Right ventricle myocardium inferior (tissue), 1 donor: ENCODE measurements around the gene TMC2. TPM values are rescaled to one million over a fixed set of nuclear protein-coding genes. Genes with fewer than 3 reads are reported as not detected.

Source experiments
- ATAC-seq: fragments of 200-7000 bp; cut with Tn5 transposase; one replicate; pipeline ENCODE4 v1.9.1; 2020; ENCODE audit warnings: mild to moderate bottlenecking, moderate library complexity
- DNase-seq: peaks from one replicate; pipeline ENCODE4 v3.0.0; 2021; ENCODE audit errors: missing footprints
- intact Hi-C: fragments of 100-400 bp; cut with DNase I; formaldehyde crosslinking; loops from one replicate; pipeline ENCODE4 v1.11.0; 2022
- total RNA-seq: library from RNA; stranded (reverse); fragmentation: NEBNext Ultra II Directional; extraction: Animal tissue kit (Norgen Biotek cat#: 25700); gene quantifications from one replicate; pipeline ENCODE4 v1.2.1, GENCODE V29; 2021
- donor health status: DM: no; HTN: yes; CAD: no; lungs with severe emphysema.

TMC2 gene
- total RNA-seq, 1 donor from 2014 or later: 0.08 TPM

GRCh38 chr20:2651772-2652723 lies 115.7 kb downstream of the TMC2 start, which contains the start of gene NOP56:
NOP56 (plus strand) TSS chr20:2652632; CDS start chr20:2652661, 29 bp downstream.
- intact Hi-C loops: loop anchor here (1.0 to 5.0 kb wide), 3 partner anchors 12 to 181 kb away; partner anchors contain the start of gene IDH3B
- ATAC-seq: peak; percentile 99

GRCh38 chr20:2652724-2653555 lies 116.6 kb downstream of the TMC2 start:
- DNase-seq: peak; percentile 73
- peak; percentile 71 for ATAC-seq
- intact Hi-C loops: loop anchor here (1.0 to 5.0 kb wide), 3 partner anchors 11 to 182 kb away; partner anchors contain the start of gene IDH3B

More at GRCh38 chr20:2651772-2652723, 115.7 kb downstream of the TMC2 start, which contains the start of gene NOP56:
- peak; percentile 94 for DNase-seq

GRCh38 chr20:2653556-2654383 lies 117.4 kb downstream of the TMC2 start:
- no peak for DNase-seq
- intact Hi-C loops: loop anchor here (5.0 kb wide), 1 partner anchor 131 kb away; no protein-coding TSS in a partner anchor
- ATAC-seq: no peak

- intact Hi-C loops: loop anchor here (5.0 kb wide), 1 partner anchor 132 kb away; no protein-coding TSS in a partner anchor
- no peak for ATAC-seq
- DNase-seq: no peak
These were observed 118.0 kb downstream of the TMC2 start for GRCh38 chr20:2654384-2654822.

- intact Hi-C loops: loop anchor here (5.0 kb wide), 1 partner anchor 133 kb away; no protein-coding TSS in a partner anchor
- DNase-seq: no peak
- ATAC-seq: no peak
These were observed 118.5 kb downstream of the TMC2 start for GRCh38 chr20:2654831-2655230.

- DNase-seq (no peak), ATAC-seq (no peak)
- intact Hi-C loops: no loop called here
These were observed 119.2 kb downstream of the TMC2 start for GRCh38 chr20:2655331-2656116.

GRCh38 chr20:2656471-2657117 lies 120.2 kb downstream of the TMC2 start:
- DNase-seq (no peak), ATAC-seq (no peak)
- intact Hi-C loops: no loop called here

- ATAC-seq (no peak), DNase-seq (no peak)
- intact Hi-C loops: no loop called here
These were observed 120.9 kb downstream of the TMC2 start for GRCh38 chr20:2657241-2657640.

GRCh38 chr20:2657674-2658073 lies 121.3 kb downstream of the TMC2 start:
- no peak for ATAC-seq
- intact Hi-C loops: no loop called here

GRCh38 chr20:2658414-2659354 lies 122.3 kb downstream of the TMC2 start:
- intact Hi-C loops: no loop called here
- DNase-seq (no peak), ATAC-seq (no peak)

More at GRCh38 chr20:2657674-2658073, 121.3 kb downstream of the TMC2 start:
- DNase-seq: no peak

- no peak for DNase-seq
- intact Hi-C loops: no loop called here
- ATAC-seq: no peak
These were observed 123.2 kb downstream of the TMC2 start for GRCh38 chr20:2659547-2659946.

- no peak for DNase-seq
- peak; percentile 6 for ATAC-seq
- intact Hi-C loops: no loop called here
These were observed 127.1 kb downstream of the TMC2 start for GRCh38 chr20:2663364-2663886.

GRCh38 chr20:2663887-2664719 lies 127.7 kb downstream of the TMC2 start, which contains the start of gene IDH3B:
IDH3B (minus strand) TSS chr20:2664216; CDS start chr20:2664188, 28 bp downstream.
- ATAC-seq (peak; percentile 97), DNase-seq (peak; percentile 96)
- intact Hi-C loops: loop anchor here (1.0 kb wide), 1 partner anchor 12 kb away; the partner anchor contains the start of gene NOP56

- ATAC-seq: no peak
- intact Hi-C loops: no loop called here
These were observed 135.6 kb downstream of the TMC2 start for GRCh38 chr20:2671977-2672376.

GRCh38 chr20:2672446-2672845 lies 136.1 kb downstream of the TMC2 start:
- intact Hi-C loops: no loop called here
- no peak for ATAC-seq
- no peak for DNase-seq

More at GRCh38 chr20:2671977-2672376, 135.6 kb downstream of the TMC2 start:
- DNase-seq: no peak
